ENCODE results near the gene AFAP1L2.

The AFAP1L2 gene

GRCh38 chr10:114283535-114284234, 120.6 kb downstream of the AFAP1L2 start:
- DNase-seq, result no peak

DNA sequence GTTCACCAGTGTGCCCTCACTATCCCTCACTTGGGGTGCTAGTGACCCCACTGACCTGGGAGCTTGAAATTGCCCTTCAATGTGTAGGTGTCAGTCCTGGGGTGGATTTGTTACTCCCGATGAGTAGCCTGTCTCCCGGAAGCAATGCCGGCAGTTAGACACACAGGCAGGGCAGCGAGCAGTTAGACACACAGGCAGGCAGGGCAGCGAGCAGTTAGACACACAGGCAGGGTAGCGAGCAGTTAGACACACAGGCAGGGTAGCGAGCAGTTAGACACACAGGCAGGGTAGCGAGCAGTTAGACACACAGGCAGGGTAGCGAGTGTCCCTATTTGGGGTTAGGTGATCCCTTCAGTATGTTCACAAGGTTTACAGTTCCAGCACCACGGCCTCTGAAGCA, 121.2 kb downstream of the AFAP1L2 start:
- no peak for DNase-seq

- DNase-seq, result no peak
Observed at GRCh38 chr10:114282526-114282925, 121.8 kb downstream of the AFAP1L2 start.

GRCh38 chr10:114281461-114281860, 122.8 kb downstream of the AFAP1L2 start:
- no peak for DNase-seq

DNA sequence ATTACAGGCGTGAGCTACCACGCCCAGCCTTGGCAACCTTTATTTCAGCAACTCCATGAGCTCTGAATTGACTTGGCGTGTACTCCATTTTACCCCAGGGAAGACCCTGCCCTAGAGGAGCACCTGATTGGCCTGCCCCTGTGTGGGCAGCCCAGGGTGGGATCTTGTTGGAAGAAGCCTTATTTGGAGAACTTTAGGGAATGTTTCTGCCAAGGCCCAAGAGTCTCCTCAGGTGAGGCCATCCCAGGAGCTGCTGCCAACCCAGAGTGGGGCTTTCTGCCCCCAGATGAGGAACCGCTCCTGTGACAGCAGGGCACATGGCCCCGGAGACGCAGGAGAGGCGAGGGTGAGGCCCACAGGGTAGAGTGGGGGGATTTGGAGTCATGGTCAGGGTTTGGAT, 123.3 kb downstream of the AFAP1L2 start:
- DNase-seq, result no peak

DNA sequence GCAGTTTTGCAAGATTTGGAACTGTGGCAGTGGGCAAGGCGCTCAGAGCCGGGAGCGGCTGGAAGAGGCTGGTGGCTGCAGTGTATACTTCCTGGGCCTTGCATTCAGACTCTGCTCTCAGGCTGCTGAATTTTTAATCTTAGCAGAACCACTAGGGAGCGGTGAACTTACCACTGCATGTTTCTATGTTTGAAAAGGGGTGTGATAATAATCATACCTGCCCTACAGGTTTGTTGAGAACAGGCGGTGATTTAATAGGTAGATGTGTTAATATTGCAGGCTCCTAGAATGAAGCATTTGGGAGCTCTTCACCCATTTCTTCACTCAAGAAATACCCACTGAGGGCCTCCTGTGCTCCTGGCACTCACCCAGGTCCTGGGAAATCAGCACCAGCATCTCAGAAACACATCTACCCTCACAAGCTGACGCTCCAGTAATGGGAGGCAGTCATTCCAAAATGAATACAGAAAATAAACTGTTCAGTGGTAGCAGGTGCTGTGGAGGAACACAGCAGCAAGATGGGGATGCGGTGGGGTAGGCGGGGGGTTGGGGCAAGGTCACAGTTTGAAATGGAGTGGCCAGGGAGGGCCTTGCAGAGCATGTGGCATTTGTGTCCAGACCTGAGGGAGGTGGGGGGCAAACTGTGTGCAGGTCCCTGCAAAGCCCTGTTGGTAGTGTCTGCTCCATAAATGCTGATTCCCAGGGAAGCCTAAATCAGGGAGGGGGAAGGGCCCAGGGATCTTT, 124.2 kb downstream of the AFAP1L2 start:
- DNase-seq, result no peak

- no peak for DNase-seq
Observed at GRCh38 chr10:114279289-114279688, 125.0 kb downstream of the AFAP1L2 start.

GRCh38 chr10:114278884-114279191, 125.5 kb downstream of the AFAP1L2 start:
- no peak for DNase-seq

GRCh38 chr10:114278140-114278883, 126.0 kb downstream of the AFAP1L2 start:
- DNase-seq, result no peak

GRCh38 chr10:114276671-114277070, 127.6 kb downstream of the AFAP1L2 start:
- no peak for DNase-seq

DNA sequence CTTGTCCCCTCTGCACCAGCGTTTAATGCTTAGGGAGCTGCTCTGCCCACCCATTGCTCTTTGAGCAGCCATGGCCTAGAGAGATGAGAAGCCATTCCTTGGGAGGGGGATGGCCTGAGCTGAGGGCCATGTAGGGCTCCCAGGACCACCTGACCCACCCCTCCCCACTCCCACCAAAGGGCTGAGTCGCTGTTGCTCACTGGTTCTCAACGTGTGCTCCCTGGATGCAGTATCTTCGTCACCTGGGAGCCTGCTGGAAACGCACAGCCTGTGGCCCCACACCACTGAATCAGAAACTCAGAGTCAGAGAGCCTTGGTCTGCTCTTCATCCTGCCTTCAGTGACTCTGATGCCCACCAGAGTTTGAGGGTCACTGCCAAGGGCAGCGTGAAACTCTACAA, 128.2 kb downstream of the AFAP1L2 start:
- no peak for DNase-seq

DNA sequence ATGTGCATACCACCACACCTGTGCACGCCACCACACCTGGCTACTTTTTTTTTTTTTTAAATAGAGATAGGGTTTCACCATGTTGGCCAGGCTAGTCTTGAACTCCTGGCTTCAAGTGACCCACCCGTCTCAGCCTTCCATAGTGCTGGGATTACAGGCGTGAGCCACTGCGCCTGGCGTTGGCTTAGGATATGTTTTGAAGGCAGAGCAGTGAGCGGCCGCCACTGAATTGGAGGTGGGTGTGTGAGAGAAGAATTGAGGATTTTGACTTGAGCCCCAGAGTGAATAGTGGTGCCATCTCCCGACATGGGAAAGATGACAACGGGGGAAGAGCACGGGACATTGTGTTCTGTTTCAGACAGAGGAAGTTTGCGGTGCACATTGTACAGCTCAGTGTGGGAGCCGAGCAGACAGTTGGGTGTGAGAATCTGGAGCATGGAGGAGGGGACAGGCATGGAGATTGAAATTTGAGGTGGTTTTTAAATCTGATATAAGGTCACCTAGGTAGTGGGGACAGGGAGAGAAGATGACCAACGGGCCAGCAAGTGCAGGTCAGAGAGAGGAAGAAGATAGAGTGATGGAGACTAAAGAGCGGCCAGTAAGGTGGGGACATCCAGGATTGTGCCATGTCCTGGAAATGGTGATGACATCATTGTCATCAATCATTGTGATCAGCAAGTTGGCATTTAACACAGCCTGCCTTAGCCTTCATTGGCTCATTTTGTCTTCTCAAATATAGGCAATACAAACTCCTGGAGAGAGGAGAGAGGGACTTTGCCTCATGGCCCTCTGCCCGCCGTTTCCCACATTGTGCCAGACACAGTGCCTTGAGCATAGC, 129.5 kb downstream of the AFAP1L2 start:
- DNase-seq, result no peak

DNA sequence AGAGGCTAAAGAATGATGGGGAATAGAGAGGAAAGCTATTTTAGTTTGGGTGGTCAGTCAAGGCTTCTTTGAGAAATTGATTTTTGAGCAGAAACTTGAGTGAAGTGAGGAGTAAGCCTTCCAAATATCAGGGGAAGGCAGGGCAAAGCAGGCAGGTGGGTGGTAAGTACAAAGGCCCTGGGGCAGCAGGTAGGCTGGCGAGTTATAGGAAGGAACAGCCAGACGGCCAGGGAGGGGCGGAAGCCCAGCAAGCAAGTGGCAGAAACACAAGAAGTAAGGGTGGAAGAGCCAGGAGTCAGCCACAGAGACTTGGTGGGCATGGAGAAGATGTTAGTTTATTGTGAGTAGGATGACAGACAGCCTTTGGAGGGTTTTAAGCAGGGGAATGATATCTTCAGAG, 130.4 kb downstream of the AFAP1L2 start:
- DNase-seq, result no peak

- DNase-seq, result no peak
Observed at GRCh38 chr10:114272696-114273095, 131.6 kb downstream of the AFAP1L2 start.

GRCh38 chr10:114271779-114272167, 132.5 kb downstream of the AFAP1L2 start:
- DNase-seq, result no peak

GRCh38 chr10:114271075-114271778, 133.1 kb downstream of the AFAP1L2 start:
- no peak for DNase-seq

DNA sequence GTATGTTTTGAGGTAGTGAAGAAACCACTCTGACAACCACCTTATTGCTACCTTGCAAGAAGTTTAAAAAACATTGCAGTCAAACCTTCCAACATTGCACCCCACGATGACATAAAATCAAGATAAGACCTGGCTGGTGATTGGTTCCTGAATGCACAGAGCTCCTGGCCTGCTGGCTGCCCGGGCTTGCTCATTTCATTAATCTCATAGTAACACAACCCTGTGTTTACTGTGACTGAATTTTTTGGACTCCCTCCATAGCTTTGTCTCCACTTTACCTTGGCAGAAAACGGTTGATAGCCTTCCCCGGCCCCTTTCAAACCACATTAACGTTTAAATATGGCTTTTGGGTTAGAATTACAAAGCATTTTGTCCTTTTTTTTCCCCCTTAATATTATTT, 137.8 kb downstream of the AFAP1L2 start:
- no peak for DNase-seq

- DNase-seq, result no peak
Observed at GRCh38 chr10:114265392-114266053, 138.8 kb downstream of the AFAP1L2 start.

- no peak for DNase-seq
Observed at GRCh38 chr10:114262496-114262895, 141.8 kb downstream of the AFAP1L2 start.

- no peak for DNase-seq
Observed at GRCh38 chr10:114261076-114261475, 143.2 kb downstream of the AFAP1L2 start.

DNA sequence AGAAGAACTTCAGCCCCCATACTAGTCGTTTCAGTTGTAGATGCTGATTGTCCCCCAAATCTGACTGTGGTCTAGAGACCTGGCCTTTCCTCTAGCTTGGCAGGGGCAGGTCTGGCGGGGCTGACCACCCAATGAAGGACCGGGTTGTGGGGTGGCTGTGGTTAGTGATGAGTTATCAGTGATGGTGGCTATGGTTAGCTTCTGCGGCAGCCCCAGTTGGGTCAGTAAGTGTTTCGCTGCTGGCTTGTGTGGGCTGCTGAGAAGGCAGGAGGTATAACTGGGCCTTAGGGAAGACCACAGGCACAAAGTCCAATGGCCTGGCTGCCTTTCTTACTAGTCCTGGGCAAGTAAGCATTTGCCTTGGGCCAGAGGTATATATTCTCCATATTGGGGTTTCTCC, 143.9 kb downstream of the AFAP1L2 start:
- DNase-seq, result no peak

- no peak for DNase-seq
Observed at GRCh38 chr10:114259824-114260223, 144.5 kb downstream of the AFAP1L2 start.
